GM20431 (cell line): ENCODE results near the gene REELD1.

ENCODE experiments used
- in situ Hi-C: fragments of 300-500 bp; cut with MseI, MboI; formaldehyde crosslinking; loops from one replicate; pipeline ENCODE4 v1.15.0; 2020; ENCODE audit warnings: low sequenced_read_pairs; ENCODE audit not compliant: unreplicated experiment

Gene REELD1

DNA sequence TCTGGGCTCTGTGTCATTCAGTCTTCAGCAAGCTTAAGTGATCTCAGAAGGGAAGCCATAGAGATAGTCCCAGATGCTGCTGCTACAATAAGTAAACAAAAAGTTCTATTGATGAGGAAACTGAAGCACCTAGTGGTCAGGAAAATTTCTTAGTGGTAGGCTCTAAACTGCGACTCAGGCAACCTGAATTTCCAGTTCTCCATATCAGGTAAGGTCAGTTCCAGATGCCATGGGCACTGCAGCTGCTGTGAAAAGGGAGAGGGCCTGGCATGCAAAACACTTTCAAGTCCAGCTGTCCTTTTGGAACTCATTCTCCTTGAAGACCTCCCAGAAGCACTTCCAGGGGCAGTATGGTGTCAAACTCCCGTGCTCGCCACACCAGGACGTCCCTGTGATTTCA is 46.2 kb downstream of the REELD1 start:
- in situ Hi-C loops: no loop called here

DNA sequence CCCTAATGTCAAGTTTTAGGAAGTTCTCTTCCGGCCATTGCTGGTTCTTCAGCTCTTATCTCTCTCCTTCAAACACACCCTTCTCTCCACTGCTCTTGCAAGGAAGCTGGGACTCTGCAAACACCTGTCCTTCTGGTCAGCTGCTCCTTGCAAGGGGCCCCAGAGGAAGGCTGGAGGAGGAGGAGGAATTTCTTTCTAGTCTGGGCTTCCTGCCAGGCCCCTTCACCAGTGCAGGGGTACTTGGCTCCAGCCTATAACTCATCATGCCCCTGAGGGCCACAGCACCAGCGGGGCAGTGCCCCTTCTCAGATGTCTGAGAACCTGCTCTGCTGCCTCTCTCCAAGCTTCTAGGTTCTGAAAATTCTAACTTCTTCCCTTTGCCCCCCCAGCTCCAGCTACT is 46.7 kb downstream of the REELD1 start:
- in situ Hi-C loops: no loop called here

DNA sequence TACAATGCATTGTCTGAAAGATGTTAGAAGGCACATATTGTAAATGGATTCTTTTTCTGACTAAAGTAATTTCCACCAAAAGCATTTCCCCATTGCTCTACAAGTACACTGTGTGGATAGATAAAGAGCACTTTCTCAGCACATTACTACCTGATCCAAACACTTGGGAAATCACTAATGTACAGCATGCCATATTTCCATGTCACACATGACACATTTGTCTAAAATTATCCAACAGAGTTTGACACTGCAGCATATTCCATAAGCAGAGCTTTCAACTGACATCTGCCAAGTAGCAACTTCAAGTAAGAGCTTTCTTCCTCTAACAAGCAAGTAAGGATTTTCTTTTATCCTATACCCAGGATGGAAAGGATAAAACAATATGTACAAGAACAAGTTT is 49.5 kb downstream of the REELD1 start:
- in situ Hi-C loops: no loop called here

DNA sequence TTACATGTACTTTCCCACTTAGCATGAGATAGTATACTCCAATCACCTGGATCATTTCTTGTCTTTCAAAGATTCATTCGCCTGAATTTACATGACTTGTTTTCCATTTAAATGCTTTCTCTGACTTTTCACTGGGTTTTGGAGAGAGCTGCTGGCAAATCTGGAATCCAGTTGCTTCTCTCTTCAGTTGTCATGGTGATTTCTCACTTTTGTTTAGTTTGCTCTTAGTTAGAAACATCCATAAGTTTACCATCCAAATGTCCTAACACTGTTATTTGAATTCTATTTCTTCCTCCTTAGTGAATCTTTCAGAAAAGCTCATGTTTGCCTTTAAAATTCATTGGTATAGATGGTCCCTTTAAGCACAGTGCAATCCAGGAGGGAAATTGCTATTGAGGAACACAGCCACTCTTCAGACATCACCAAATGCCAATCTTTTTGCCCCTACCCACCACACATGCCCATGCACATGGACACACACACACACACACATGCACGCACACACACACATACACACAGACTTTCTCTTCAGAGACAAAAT is 51.7 kb downstream of the REELD1 start:
- in situ Hi-C loops: no loop called here

DNA sequence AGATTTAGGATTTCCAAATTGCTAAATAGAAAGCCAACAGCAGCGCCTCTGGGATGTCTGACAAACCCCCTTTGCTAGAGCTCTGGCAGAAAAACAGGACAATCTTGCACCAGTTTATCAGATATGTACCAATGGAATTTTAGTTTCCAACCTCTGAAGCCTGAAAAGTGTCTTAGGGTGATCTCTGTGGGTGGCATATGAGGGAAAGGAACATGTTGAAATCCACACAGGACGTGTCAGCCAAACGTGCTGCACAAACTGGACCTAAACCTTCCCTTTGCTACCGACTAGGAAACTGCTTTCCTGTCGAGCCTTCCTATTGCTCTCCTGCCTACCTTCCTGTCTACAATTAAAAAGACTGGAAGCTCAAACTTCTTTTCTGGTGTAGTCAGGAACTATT is 53.5 kb downstream of the REELD1 start:
- in situ Hi-C loops: no loop called here

DNA sequence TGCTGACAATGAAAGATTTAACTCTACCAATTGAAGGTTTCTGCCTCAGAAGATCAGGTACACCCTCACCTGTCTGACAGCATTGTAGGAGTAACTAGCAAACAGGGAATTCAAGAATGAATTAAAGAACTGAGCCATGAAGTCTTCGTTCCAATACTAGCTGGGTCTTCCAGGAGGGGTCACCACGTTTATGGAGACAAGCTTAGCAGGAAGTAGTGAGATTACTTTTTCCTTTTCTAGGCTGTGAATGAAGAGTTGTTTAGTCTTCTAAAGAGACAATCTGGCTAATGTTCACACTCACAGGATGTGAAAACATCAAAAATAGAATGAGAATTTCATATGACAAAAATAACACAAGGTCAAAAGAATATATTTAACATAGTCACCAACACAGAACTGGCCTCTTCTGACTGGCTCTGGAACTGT is 54.9 kb downstream of the REELD1 start:
- in situ Hi-C loops: no loop called here

DNA sequence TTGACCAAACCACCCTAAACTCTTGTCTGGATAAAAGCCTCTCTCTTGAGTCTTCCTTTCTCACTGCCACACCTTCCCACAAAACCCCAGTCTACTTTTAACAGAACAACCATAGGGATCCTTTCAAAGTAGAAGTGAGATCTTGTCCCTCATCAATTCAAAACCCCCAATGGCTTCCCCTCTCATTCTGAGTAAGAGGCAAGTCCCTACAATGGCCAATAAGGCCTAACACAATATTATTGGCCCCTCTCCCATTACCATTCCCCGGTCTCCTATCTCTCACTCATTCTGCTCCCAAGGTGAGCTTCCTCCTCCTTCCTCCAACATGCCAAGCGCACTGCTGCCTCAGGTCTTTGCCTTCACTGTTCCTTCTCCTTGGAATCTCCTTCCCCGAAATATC is 57.1 kb downstream of the REELD1 start:
- in situ Hi-C loops: no loop called here

DNA sequence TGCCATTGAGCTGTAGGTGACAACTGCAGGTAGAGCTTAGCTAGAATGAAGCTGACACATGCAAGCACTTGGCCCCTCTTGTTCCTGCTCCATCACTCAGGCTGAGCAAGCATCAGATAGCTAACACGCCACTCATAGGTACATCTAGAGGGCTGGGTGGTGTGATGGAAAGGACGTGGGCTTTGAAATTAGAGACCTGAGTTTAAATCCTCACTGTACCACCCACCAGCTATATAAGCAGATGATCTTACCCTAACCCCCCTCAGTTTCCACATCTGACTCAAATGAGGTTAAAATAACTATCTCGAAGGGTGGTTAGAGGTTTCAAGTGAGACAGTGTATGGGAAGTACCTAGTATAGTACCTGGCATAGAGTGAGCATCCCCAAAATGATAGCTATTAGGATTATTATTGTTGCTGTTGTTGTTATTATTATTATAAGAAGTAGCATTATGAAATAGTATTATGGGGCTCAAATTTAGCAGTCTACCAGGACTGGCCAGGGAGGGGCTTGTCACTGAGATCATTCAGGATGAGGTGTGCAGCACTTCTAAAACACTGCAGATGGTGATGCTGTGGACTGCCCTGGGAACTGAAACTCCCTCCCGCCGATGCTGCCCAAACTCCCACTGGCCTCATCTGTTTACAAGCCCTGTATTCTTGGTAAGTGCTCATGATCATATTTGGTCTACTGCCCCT is 59.0 kb downstream of the REELD1 start:
- in situ Hi-C loops: no loop called here

DNA sequence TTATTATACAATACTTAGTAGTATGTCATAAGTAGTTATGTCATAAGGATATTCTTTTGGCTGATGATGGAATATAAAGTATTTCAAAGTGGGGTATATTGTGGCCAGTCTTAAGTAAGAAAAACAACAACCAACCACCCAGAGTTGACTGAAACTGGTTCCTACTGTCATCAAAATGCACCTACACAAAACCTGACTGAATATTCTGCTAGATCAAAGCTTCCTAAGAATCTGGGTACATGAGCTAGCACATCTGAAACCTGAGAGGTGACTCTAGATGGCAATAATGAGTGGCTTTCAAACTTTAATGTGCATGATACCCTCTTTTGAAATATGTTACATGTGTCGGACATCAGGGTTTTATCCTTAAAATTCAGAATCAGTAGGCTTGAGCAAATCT is 60.4 kb downstream of the REELD1 start:
- in situ Hi-C loops: no loop called here

DNA sequence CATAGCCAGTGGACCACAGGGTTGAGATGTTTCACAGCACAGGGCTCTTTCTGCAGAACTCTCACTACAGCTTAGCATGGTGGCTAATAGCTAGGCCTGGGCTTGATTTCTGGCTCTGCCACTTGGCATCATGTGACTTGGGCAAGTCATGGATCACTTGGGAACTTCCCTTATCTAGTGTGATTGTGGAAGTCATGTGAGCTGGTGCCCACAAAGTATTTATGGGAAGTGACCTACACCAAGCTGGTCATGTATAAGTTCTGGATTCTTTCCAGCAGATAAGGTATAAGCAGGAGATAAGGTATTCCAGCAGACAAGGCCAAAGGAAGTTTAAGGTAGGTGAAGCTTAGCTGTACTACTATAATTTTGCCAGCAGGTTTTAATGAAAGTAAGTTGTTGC is 61.0 kb downstream of the REELD1 start:
- in situ Hi-C loops: no loop called here

DNA sequence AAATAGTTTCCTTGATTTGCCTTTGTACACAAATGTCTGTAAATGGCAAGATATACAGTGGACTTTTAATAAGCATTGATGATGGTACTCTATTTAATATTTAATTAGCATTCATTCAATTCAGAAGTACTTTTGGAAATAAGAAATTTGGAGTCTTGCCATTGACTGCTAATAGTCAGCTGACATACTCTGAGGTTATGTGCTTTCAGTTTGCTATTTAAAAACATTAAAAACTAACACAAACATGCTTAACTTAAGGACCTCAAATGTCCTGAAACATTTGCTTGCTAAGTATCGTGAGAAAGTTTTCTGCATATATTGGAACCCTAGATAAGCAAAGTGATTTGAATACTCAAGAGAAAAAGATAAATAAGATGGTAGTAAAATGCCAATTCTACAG is 64.6 kb downstream of the REELD1 start:
- in situ Hi-C loops: no loop called here
